HL-60/S4 treated with phorbol 12-myristate 13-acetate at 8.2 ng/mL for 4 days and 3 days (cell line): Measurements from ENCODE around the gene ODC1.

Experiments used
- in situ Hi-C: fragments of 300-500 bp; cut with MboI; formaldehyde crosslinking; loops from 2 replicates; pipeline ENCODE4 v1.15.0; 2022; ENCODE audit warnings: low sequenced_read_pairs

ODC1 gene

GRCh38 chr2:10419553-10420257 lies 28.4 kb downstream of the ODC1 start:
- in situ Hi-C loops, result loop anchor here (25.0 kb wide), 1 partner anchor 282 kb away; no protein-coding TSS in a partner anchor

- in situ Hi-C loops, result loop anchor here (25.0 kb wide), 1 partner anchor 280 kb away; no protein-coding TSS in a partner anchor
Observed at GRCh38 chr2:10417551-10418335, 30.4 kb downstream of the ODC1 start.

GRCh38 chr2:10415640-10416039 lies 32.5 kb downstream of the ODC1 start:
- in situ Hi-C loops, result loop anchor here (25.0 kb wide), 1 partner anchor 278 kb away; no protein-coding TSS in a partner anchor

GRCh38 chr2:10415048-10415447 lies 33.1 kb downstream of the ODC1 start:
- in situ Hi-C loops, result loop anchor here (25.0 kb wide), 1 partner anchor 278 kb away; no protein-coding TSS in a partner anchor

- in situ Hi-C loops, result loop anchor here (25.0 kb wide), 1 partner anchor 277 kb away; no protein-coding TSS in a partner anchor
Observed at GRCh38 chr2:10414591-10414990, 33.5 kb downstream of the ODC1 start.

GRCh38 chr2:10413991-10414451 lies 34.1 kb downstream of the ODC1 start:
- in situ Hi-C loops, result loop anchor here (25.0 kb wide), 1 partner anchor 277 kb away; no protein-coding TSS in a partner anchor

GRCh38 chr2:10413503-10413902 lies 34.6 kb downstream of the ODC1 start:
- in situ Hi-C loops, result loop anchor here (25.0 kb wide), 1 partner anchor 276 kb away; no protein-coding TSS in a partner anchor

- in situ Hi-C loops, result loop anchor here (25.0 kb wide), 1 partner anchor 275 kb away; no protein-coding TSS in a partner anchor
Observed at GRCh38 chr2:10412380-10412779, 35.7 kb downstream of the ODC1 start.

- in situ Hi-C loops, result loop anchor here (25.0 kb wide), 1 partner anchor 274 kb away; no protein-coding TSS in a partner anchor
Observed at GRCh38 chr2:10411557-10411956, 36.6 kb downstream of the ODC1 start.

GRCh38 chr2:10410823-10411437 lies 37.2 kb downstream of the ODC1 start:
- in situ Hi-C loops, result loop anchor here (25.0 kb wide), 1 partner anchor 274 kb away; no protein-coding TSS in a partner anchor

GRCh38 chr2:10410001-10410822 lies 37.9 kb downstream of the ODC1 start:
- in situ Hi-C loops, result loop anchor here (25.0 kb wide), 1 partner anchor 273 kb away; no protein-coding TSS in a partner anchor

- in situ Hi-C loops, result loop anchor here (25.0 kb wide), 1 partner anchor 272 kb away; no protein-coding TSS in a partner anchor
Observed at GRCh38 chr2:10408649-10409579, 39.2 kb downstream of the ODC1 start.

- in situ Hi-C loops, result loop anchor here (25.0 kb wide), 1 partner anchor 271 kb away; no protein-coding TSS in a partner anchor
Observed at GRCh38 chr2:10407841-10408648, 40.1 kb downstream of the ODC1 start.

GRCh38 chr2:10407432-10407831 lies 40.7 kb downstream of the ODC1 start:
- in situ Hi-C loops, result loop anchor here (25.0 kb wide), 1 partner anchor 270 kb away; no protein-coding TSS in a partner anchor

- in situ Hi-C loops, result loop anchor here (25.0 kb wide), 1 partner anchor 269 kb away; no protein-coding TSS in a partner anchor
Observed at GRCh38 chr2:10406491-10407188, 41.5 kb downstream of the ODC1 start.

- in situ Hi-C loops, result loop anchor here (25.0 kb wide), 1 partner anchor 269 kb away; no protein-coding TSS in a partner anchor
Observed at GRCh38 chr2:10406016-10406415, 42.1 kb downstream of the ODC1 start.

- in situ Hi-C loops, result loop anchor here (25.0 kb wide), 1 partner anchor 268 kb away; no protein-coding TSS in a partner anchor
Observed at GRCh38 chr2:10405448-10405847, 42.7 kb downstream of the ODC1 start.
